Measurements from ENCODE around the gene FJX1.
"Not testable (repeated sequence)": the region's sequence is repeated elsewhere in the genome, so short reads cannot be mapped to it uniquely, and the experiment has no call there.

Gene FJX1

DNA sequence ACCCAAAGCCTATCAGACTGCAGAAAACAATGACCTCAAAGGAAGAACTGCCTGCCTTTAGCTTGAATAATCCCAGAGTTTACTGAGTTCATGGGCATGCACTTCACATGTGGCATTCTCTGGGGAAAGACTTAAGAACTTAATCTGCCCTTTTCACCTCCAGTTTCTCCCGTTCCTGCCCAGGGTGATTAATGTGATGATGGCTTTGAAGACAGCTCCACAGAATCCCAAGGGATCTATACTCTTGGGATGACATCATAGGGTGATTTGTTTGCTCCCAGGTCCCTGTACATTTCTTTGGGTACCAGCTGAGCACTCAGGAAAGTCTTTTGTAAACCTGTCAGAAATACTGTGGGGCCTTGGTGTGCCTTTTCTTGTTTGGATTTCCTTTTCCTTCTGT, 14.0 kb downstream of the FJX1 start:
- no peak for DNase-seq (ENCODE audit: low read depth in 3 of 3)

DNA sequence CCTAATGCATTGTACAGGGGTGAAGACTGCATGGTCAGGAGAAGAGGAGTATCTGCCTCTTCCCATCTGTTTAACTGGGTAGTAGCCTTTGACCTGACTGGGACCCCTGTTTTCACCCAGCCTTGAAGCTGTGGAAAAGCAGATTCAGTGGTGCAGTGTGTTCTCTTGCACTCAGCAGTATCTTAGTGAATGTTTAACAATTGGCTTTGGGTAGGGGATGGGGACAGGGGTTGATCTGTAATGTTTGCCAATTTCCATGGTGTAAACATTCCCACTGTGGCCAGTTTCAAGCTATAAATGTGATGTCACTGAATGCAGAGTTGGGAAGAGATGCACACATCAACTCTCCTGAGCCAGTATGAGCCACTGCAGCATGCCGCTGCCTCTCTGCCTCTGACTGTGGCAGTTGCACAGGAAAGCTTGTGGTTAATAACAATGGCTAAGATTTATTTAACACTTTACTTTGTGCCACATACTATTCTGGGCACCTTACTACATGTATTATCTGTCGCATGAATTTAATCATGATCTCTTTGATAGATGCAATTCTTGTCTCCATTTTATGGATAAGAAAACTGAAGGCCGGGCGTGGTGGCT, 15.7 kb downstream of the FJX1 start:
- no peak for DNase-seq (ENCODE audit: low read depth in 3 of 3)

DNA sequence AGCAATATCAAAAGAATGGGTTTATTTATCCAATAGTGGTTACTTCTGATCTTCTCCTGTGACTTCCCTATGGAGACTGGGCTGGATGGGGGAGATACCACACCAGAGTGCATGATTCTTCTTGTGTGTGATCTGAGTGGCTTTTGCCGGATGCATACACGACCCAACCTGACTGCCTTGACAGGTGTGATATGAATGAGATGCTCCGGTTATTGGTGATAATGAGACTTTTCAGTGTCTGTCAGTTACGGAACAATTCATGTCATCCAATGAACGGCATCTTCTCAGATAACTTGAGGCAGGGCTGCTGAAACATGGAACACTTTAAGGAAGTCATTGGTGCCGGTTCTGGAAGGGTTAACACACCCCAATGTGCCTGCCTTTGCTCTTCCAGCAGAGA, 17.7 kb downstream of the FJX1 start:
- DNase-seq (ENCODE audit: low read depth in 3 of 3): no peak

DNA sequence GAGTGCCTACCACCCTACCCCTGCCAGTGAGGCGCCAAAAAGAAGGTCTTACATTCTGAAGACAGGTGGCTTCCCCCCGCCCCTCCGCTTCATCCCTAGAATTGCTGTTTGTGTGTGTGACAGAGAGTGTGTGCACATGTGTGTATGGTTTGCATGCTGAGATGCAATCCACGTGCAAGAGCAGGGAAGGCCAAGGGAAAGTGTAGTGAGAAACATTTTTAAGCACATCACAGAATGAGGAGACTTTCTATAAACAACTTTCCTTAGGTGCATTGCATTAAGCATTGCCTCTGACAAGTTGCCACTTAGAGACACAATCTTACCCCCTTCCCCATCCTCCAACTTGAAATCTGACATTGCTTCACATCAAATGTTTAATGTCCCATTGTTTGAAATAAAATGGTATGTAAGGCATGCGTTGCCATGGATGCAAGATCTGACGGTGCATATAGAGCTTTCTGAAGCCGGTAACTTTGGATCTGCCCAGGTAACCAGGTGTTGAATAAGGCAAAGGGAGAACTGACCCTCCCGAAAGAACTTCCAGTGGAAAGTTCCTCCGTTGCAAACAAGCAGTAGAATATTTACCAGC, 21.4 kb downstream of the FJX1 start:
- no peak for DNase-seq (ENCODE audit: low read depth in 3 of 3)

DNA sequence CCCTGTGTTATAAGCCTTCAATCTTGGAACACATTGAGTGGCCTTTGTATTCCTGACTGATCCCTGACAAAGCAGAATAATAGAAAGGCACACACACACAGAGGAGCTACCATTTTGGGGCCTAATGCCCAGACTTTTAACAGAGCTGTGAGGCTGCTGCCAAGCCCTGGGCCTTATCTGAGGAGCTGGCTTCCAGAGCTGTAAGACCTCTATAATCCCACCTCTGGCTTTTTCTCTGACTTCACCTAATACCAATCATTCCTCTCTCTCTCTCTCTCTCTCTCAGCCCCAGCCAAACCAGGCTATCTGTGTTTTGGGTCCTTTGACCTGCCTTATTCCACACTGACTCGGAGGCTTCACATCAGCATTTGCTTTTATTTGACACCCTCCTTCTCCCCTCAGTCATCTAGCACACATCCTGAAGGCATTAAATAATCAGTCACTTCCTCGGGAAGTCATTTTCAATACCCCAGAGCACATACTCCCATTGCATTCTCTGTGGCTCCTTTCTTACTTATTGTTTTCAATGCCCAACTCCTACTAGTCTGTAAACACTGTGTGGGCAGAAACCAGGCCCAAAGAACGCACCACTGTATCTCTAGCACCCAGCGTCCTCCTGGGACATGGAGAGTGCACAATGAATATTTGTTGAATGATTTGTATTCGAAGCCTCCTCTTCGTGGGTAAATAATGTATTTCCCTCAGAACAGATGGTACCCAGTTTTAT, 23.1 kb downstream of the FJX1 start:
- no peak for DNase-seq (ENCODE audit: low read depth in 3 of 3)

DNA sequence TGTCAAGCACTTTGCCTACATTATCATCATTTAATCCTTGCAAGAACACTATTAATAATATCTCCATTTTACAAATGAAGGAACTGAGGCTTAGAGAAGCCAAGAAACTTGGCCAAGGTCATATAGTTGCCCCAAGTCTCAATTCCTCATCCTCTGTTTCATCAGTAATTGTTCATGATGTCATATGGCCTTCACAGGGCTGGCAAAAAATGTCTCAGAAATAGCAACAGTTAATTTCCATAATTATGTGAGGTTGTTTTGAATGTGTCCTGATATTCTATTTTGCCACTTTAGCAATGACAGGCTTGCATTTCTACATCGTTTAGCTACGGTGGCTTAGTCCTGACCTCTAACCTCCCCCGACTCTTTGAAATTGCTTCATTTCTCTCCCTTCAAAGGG, 23.7 kb downstream of the FJX1 start:
- no peak for DNase-seq (ENCODE audit: low read depth in 3 of 3)

DNA sequence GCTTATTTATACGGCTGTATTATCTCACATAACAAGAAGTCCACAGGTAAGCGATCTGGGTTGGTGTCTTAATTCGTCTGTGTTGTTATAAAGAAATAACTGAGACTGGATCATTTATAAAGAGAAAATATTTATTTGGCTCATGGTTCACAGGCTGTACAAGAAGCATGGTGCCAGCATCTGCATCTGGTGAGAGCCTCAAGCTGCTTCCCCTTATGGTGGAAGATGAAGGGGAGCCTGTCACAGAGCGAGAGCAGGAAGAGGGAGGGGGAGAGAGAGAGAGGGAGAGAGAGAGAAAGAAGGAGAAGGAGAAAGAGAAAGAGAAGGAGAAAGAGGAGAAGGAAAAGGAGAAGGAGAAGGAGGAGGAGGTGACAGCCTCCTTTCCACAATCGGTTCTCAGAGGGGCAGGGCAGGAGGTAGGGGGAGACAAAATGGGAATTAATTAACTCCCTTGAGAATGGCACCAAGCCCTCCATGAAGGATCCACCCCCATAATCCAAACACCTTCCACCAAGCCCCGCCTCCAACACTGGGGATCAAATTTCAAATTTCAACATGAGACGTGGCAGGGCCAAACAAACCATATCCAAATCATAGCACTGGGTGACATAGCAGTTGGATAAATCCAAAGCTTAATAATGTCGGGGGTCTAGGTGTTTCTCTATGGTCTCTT, 29.3 kb downstream of the FJX1 start:
- DNase-seq (ENCODE audit: low read depth in 3 of 3): no peak

DNA sequence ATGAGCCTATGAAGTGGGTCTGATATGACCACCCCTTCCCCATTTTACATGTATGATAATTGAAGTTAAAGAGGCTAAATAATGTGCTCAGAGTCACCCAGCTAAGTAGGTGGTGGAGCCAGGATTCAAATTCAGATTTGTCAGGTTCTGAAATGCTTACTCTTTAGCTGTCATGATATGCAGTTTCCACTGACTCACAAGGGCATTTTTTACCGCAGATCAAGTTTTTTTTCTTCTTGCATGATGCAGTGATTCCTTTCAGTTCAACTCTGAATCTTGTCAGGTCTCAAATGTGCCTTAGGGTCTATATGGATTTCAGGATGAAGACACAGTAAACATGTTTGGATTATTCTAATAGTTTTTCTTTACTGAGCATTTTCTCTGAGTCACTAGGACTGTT, 31.7 kb downstream of the FJX1 start:
- no peak for DNase-seq (ENCODE audit: low read depth in 3 of 3)

DNA sequence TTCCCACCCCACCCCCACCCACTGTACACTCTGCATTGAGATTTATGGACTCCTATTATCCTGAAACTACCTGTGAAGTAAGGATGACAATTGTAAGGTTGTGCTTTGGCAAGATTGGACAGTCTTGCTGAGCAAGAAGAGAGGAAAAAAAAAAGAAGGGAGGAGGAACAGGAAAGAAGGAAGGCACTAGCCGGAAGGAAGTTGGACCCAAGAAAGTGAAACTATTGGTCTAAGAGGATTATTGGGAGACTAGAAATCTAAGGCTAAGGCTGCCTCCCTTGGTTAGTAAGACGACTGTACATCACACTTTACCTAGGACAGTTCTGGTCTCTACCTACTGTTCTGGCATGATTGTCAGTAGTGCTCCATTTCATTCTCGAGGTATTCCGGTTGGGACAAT, 32.2 kb downstream of the FJX1 start:
- DNase-seq (ENCODE audit: low read depth in 3 of 3): no peak

DNA sequence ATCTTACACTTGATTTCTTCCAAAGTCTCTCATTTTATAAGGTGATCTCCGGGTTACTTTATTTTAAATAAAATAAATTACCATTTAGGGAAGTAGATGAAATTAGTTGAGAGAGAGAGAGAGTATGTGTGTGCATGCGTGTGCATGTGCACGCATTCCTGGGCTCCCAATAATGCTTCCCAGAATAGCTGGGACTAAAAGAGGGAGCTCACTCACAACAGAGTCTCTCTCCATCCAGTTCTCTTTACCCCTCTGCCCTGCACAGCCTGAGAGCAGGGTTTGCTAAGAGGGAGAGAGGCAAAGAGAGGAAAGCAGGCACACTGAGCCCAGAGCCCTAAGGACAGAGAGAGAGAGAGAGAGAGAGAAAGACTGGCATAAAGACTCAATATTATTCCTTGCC, 33.0 kb downstream of the FJX1 start:
- DNase-seq (ENCODE audit: low read depth in 3 of 3): no peak

DNA sequence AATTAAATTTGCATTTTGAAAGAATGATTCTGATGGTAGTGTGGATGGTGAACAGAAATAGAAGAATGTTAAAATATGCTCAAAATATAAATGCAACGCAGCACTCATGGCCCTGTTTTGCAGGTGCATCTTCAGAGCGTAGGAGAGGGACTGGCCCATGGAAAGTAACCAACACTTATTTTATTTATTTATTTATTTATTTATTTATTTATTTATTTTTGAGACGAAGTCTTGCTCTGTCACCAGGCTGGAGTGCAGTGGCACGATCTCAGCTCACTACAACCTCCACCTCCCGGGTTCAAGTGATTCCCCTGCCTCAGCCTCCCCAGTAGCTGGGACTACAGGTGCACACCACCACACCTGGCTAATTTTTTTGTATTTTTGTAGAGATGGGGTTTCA, 34.5 kb downstream of the FJX1 start:
- DNase-seq (ENCODE audit: low read depth in 3 of 3): not testable (repeated sequence)

DNA sequence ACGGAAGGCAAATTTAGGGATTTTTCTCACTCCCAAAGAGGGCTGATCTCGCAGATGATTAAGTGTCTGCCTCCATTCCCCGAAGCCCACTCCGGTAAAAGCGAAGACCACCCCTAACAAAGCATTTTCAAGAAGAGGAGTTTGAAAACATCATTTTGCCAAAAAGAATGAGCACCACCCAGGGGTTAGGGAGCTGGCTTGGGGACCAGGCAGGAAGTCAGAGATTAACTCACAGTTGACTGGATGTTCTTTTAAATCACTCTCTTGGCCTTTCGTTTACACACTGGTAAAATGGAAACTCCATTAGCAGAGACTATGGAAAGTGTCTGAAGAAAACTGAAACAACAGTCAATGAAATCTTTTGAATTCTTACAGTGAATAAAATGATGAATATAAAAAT, 36.5 kb downstream of the FJX1 start:
- no peak for DNase-seq (ENCODE audit: low read depth in 3 of 3)

DNA sequence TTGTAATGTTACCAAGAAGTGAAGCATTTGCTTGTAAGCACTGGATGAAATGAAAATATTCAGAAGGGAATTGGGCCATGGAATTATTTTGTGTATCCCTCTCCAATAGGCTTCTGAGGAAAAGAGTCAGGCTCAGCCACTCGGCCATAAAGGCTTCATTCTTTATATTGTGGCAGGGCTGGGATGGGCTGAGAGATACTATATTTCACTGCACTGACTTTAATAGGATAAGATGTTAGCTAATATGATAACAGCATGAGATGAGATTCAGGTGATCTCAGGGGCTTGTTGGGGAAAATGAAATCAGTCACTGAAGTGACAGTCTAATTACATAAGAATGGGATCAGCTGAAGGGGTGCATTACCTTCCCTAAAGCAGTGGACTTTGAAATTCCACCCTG, 37.0 kb downstream of the FJX1 start:
- no peak for DNase-seq (ENCODE audit: low read depth in 3 of 3)

DNA sequence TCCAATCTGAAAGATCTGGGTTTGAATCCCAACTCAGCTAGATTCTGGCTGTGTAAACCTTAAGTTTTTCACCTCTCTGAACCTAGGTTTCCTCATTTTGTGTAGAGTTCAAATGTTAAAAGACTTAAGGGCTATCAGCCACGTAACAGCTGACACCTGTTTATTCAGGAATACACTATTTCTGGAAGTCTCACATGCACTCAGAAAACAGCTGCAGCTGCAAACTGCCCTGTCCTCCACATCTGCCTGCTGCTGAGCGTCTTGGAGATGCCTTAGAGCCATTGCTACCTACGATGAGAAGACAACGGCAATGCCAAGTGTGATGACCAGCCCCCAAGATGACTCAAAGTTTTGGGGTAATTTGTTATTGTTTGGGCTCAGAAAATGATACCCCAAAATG, 37.6 kb downstream of the FJX1 start:
- no peak for DNase-seq (ENCODE audit: low read depth in 3 of 3)

DNA sequence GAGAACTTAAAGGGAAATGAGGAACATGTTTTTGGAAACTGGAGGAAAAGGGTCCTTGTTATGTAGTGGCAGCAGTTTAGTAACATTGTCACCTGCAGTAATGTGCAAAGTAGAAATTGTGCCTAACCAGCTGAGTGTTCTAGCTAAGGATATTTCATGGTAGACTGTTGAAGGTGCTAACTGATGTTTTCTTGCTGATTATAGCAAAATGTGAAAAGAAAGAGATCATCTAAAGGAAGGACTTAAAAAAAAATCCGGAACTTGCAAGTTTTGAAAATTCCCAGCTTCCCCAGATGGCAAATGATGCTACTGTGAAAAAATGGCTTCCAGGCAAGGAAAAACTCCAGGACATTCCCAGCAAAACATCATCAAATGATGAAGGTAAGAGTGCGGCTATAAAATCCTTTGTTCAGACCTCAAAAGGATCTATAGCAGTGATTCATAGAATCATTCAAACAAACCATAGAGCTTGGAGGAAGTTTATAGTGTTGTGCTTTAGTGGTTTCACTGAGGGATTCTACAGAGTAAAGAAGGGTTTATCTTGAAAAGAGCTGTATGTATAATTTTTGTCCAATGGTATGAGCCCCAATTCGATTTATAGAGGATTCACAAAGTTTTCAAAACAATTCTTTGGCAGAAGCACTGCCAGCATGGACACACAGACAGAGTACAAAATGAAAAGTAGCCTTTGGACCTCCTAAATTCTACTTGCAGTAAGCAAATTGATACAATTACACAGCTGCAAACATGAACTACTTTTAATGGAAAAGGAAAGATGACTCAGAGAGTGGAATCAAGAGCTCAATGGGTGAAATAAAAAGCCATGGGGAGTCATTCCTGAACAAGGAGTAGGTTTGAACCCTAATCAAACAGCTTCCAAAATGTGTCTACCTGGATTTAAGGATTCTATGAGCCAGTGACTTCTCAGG, 40.0 kb downstream of the FJX1 start:
- no peak for DNase-seq (ENCODE audit: low read depth in 3 of 3)

DNA sequence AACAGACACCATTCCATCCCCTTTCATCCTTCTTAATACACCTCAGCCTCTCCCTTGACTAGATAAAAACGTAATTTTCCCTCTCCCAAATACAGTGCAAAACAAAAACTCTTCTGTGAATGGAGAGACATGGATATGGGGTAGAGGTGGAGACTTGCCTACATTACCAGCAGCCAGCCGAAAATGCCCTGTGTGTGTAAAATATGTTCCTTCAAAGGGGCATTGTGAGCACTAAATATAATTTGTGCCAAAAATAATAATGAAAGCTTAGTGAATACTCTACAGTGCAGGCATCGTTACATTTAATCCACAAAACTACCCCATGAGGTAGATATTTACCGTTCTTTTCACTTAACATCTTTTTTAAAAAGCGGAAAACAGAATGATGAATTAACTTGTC, 43.3 kb downstream of the FJX1 start:
- no peak for DNase-seq (ENCODE audit: low read depth in 3 of 3)

DNA sequence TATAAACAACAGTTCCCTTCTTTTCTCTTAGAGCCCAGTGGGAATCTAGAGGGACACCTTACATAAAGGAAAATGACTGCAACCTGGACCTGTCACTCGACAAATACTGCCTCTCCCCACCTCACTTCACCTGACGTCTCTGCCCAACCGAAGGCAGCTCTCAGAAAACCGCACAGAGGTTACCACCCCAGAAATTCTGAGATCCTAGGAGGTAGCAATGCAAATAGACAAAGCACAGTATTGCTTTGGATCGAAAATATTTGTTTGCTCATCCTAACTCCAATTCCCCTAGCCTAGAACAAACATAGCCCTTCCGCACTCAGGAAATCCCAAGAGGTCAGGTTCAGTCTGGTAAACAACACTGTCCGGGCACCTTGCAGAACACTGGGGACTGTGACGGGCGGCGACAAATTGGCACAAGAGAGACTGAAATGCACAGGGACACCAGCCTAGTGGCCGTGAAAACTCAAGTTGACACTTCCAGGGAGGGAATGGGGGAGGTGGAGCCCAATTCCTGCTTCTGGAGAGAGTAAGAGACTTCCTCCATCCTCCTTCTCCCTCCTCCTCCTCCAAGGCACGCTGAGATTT, 43.9 kb downstream of the FJX1 start:
- DNase-seq (ENCODE audit: low read depth in 3 of 3): peak in 2 of 3 donors; percentile 0 to 24

DNA sequence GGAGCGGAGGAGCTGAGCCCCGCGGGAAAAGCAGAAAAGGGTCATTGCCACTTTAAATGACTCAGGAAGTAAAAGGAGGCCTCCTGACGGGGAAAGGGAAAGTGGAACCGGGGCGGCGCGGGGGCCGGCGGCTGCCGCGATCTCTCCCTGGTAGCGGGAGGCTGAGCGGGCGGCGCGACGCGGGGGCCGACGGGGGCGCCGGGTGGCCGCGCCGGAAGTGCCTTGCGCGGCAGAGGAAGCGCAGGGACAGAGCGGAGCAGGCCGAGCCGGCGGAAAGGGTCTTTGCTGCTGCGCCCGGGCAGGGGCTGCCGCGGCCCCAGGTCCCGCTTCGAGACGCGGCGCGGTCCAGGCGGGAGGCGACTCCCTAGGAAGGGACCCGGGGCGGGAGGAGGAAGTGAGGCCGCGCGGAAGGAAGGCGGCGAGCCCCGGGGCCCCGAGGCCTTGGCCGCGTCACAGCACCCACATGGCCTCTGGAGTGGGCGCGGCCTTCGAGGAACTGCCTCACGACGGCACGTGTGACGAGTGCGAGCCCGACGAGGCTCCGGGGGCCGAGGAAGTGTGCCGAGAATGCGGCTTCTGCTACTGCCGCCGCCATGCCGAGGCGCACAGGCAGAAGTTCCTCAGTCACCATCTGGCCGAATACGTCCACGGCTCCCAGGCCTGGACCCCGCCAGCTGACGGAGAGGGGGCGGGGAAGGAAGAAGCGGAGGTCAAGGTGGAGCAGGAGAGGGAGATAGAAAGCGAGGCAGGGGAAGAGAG, 44.6 kb downstream of the FJX1 start, which contains the start of gene TRIM44:
Gene TRIM44 (plus strand): TSS at position 127 of the 759 bp plus-strand sequence. CDS start 337 bp downstream, at position 464.
- DNase-seq (ENCODE audit: low read depth in 3 of 3): peak; percentile 64 to 74 (median 66)

DNA sequence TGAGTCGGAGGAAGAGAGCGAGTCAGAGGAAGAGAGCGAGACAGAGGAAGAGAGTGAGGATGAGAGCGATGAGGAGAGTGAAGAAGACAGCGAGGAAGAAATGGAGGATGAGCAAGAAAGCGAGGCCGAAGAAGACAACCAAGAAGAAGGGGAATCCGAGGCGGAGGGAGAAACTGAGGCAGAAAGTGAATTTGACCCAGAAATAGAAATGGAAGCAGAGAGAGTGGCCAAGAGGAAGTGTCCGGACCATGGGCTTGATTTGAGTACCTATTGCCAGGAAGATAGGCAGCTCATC, 45.1 kb downstream of the FJX1 start:
- DNase-seq (ENCODE audit: low read depth in 3 of 3): no peak

DNA sequence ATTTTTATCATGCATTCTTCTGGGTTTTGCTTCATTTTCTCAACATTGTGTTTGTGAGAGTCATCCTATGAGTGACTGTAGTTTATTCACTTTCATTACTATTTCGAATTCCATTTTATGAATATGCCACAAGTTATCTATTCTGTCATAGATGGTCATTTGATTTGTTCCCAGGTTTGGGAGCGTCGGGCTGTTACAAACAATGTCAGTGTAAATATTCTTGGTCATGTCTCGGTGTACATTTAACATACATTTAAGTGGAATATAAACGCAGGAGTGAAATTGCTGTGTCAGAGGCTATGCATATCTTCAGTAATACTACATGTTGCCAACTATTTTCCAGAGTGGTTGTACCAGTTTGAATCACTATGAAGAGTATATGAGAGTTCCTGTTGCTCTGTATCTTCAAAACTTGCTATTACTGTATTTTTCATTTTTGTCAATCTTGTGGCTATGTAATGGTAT, 46.7 kb downstream of the FJX1 start:
- no peak for DNase-seq (ENCODE audit: low read depth in 3 of 3)

DNA sequence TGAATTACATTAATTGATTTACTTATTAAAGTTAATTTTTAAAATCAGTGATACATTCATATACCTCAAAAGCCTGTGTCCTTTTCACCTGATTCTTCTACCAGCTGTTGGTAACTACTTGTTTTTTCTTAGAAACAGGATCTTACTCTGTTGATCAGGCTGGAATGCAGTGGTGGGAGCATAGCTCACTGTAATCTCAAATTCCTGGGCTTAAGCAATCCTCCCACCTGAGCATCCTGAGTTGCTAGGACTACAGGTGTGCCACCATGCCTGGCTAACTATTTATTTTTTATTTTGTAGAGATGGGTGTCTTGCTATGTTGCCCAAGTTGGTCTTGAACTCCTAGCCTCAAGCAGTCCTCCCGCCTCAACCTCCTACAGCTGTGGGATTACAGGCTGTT, 49.0 kb downstream of the FJX1 start:
- no peak for DNase-seq (ENCODE audit: low read depth in 3 of 3)

Data from stimulated activated CD4-positive, alpha-beta T cell treated with anti-CD3 and anti-CD28 coated beads, TNF-alpha, amount 100 ng/mL, for 48 hours (primary cell).